Right cardiac atrium (tissue), 5 donors: Measurements from ENCODE around the gene ZFR2. TPM values are rescaled to one million over a fixed set of nuclear protein-coding genes. Genes with fewer than 3 reads are reported as not detected.

Experiments used
- ATAC-seq, 2 donors: fragments of 200-7000 bp; cut with Tn5 transposase; one replicate each; pipeline versions ENCODE4 v1.8.0 to v1.9.1; 2020; ENCODE audit warnings: moderate library complexity in 2 of 2, mild to moderate bottlenecking in 1 of 2
- DNase-seq, 3 donors: peaks; one replicate each; pipeline ENCODE4 v3.0.0-alpha.2; 2020
- H3K27ac ChIP-seq: one replicate; pipeline ENCODE4 v1.5.1; 2013; ENCODE audit warnings: mild to moderate bottlenecking, low read length, control low read depth, moderate library complexity
- H3K27me3 ChIP-seq: one replicate; pipeline ENCODE4 v1.6.1; 2013; ENCODE audit not compliant: control insufficient read depth, insufficient read depth
- H3K4me1 ChIP-seq: one replicate; pipeline ENCODE4 v1.6.1; 2013; ENCODE audit warnings: low read length; ENCODE audit not compliant: control insufficient read depth, insufficient read depth
- H3K4me3 ChIP-seq: one replicate; pipeline ENCODE4 v1.5.1; 2013; ENCODE audit warnings: low read length, control low read depth
- H3K9me3 ChIP-seq: one replicate; pipeline ENCODE4 v1.6.1; 2013; ENCODE audit warnings: low read length; ENCODE audit not compliant: control insufficient read depth
- WGBS: extraction: QIAGEN DNeasy Blood & Tissue Kit; methylation state at CpG from one replicate; pipeline ENCODE4 v1.1.7; 2013; 5-methylcytosine and 5-hydroxymethylcytosine counted together
- intact Hi-C, 4 donors: fragments of 100-400 bp; cut with DNase I; formaldehyde crosslinking; loops; one replicate each; pipeline versions ENCODE4 v1.11.0 to v1.14.0; 2022 to 2023
- polyA plus RNA-seq: library from polyadenylated mRNA; stranded (reverse); fragments of 200-250 nt; gene quantifications from one replicate; pipeline ENCODE4 v1.2.3, GENCODE V29; 2013
- total RNA-seq, 4 donors: library from RNA; stranded (reverse); fragmentation: NEBNext Ultra II Directional; extraction: Animal tissue kit (Norgen Biotek cat#: 25700); gene quantifications; one replicate each; pipeline ENCODE4 v1.2.1, GENCODE V29; 2021
- donor health status: healthy with polysubstance abuse.
- donor health status: DM: no; HTN: yes; CAD: no.
- donor health status: DM: no; HTN: no; CAD: no.
- donor health status: DM: no; HTN: yes; CAD: no; lungs with severe emphysema.
- donor health status: DM: yes; HTN: yes; CAD: no.

Gene ZFR2
- total and polyA plus RNA-seq, 5 donors = 0.36 to 0.86 (median 0.76) TPM

DNA sequence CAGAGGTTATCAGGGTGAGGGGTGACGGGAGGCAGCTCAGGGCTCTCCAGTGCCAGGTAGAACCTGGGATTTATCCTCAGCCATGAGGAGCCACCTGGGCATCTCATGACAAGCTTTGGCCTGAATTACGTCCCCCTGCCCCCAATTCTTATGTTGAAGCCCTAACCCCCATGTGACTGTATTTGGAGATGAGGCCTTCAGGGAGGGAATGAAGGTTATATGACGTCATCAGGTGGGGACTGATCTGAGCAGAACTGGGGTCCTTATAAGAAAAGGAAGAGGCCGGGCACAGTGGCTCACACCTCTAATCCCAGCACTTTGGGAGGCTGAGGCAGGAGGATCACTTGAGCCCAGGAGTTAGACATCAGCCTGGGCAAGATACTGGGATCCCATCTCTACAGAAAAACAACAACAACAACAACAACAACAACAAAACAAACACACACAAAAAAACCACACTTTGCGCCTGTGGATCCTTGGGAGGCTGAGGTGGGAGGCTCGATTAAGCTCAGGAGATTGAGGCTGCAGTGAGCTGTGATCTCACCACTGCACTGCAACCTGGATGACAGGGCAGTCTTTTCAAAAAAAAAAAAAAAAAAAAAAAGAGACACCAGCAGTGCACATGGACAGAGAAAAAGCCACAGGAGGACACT is 18.4 kb downstream of the ZFR2 start:
- Histone ChIP-seq H3K4me1 (no peaks in the 10 kb centered on the region), H3K27ac (no peak overlapping the region), H3K27me3 (no peaks in the 10 kb centered on the region), H3K9me3 (peaks cover 8% of the 10 kb centered on the region), H3K4me3 (no peak overlapping the region)
- ATAC-seq (no peak), DNase-seq (no peak)
- intact Hi-C loops = no loop called here
- 83% methylated on average over 6 of the region's 6 CpGs for WGBS

DNA sequence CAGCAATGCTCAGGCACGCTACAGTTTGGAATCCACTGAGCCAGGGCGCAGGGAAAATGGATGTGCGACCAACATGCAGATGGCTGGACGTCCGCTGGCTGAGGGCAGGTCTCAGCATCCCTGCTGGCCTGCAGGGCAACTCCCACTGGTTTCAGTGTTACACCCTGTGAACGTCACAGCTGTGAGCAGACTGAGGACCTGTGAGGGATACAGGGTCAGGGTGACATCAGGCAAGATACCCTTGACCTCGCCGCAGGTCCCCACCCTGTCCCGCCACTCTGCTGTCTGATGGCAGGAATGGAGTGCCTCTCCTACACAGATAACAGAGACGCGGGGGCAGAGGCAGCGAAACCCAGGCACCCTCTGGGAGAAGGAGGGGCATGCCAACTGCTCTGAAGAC is 19.1 kb downstream of the ZFR2 start:
- Histone ChIP-seq H3K4me3 (no peak overlapping the region), H3K9me3 (peaks cover 8% of the 10 kb centered on the region), H3K27ac (no peak overlapping the region), H3K4me1 (no peaks in the 10 kb centered on the region), H3K27me3 (no peaks in the 10 kb centered on the region)
- ATAC-seq (no peak), DNase-seq (no peak)
- WGBS = 64% methylated on average over 12 of the region's 12 CpGs
- intact Hi-C loops = no loop called here

DNA sequence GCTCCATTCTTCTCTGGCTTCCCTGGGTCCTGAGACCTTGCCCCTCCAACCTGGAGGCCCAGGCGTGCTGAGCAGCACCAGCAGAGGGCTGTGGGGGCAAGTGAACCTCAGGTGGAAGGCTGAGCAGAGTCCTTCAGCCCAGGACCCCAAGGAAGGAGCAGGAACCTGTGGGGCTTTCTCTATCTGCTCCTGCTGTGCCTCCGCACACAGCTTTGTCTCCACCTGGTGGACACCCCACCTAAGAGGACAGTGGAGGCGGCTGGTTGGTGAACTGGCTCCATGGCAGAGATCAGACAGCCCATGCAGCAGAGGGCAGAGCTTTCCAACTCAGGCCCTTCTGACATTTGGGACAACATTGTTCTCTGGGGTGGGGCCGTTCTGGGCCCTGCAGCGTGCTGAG is 19.7 kb downstream of the ZFR2 start:
- peaks cover 8% of the 10 kb centered on the region for H3K9me3 ChIP-seq
- 50% methylated on average over 5 of the region's 5 CpGs for WGBS
- ATAC-seq (no peak), DNase-seq (no peak)
- no peak overlapping the region for H3K27ac ChIP-seq
- no peak overlapping the region for H3K4me3 ChIP-seq
- no peaks in the 10 kb centered on the region for H3K4me1 ChIP-seq
- no peaks in the 10 kb centered on the region for H3K27me3 ChIP-seq
- intact Hi-C loops = no loop called here

DNA sequence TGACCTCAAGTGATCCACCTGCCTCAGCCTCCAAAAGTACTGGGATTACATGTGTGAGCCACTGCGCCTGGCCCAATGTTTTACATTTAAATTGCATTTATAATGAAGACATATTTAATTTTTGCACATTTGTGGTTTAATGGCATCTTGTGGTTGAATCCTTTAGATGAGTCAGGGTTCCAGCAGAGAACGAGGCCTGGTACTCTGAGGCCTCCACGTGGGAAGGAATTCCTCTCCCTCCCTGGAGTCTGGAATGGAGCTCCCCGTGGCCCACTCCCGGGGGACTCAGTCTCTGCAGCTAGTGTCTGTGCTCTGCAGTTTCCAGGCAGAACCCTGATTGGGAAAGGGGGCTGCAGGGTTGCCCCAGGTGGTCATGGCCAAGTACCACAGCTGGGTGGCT is 24.2 kb downstream of the ZFR2 start:
- intact Hi-C loops = no loop called here
- Histone ChIP-seq H3K27me3 (no peaks in the 10 kb centered on the region), H3K9me3 (peaks cover 3% of the 10 kb centered on the region), H3K4me3 (no peak overlapping the region), H3K27ac (no peak overlapping the region), H3K4me1 (no peaks in the 10 kb centered on the region)
- ATAC-seq = no peak
- 69% methylated on average over 5 of the region's 5 CpGs for WGBS
- DNase-seq = no peak

DNA sequence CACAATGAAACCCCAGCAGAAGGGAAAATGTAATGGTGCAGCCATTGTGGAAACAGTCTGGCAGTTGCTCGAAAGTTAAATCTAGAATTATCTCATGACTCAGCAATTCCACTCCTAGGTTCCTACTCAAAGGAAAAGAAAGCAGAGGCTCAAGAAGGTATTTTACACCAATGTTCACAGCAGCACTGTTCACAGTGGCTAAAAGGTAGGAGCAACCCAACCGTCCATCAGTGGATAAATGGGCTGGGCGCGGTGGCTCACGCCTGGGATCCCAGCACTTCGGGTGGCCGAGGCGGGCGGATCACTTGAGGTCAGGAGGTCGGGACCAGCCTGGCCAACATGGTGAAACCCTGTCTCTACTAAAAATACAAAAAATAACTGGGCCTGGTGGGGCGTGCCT is 25.9 kb downstream of the ZFR2 start:
- 84% methylated on average over 11 of the region's 11 CpGs for WGBS
- Histone ChIP-seq H3K4me1 (no peaks in the 10 kb centered on the region), H3K27me3 (no peaks in the 10 kb centered on the region), H3K9me3 (peaks cover 3% of the 10 kb centered on the region), H3K4me3 (no peak overlapping the region), H3K27ac (no peak overlapping the region)
- DNase-seq (peak in 1 of 3 donors; percentile 16), ATAC-seq (no peak)
- intact Hi-C loops = no loop called here

DNA sequence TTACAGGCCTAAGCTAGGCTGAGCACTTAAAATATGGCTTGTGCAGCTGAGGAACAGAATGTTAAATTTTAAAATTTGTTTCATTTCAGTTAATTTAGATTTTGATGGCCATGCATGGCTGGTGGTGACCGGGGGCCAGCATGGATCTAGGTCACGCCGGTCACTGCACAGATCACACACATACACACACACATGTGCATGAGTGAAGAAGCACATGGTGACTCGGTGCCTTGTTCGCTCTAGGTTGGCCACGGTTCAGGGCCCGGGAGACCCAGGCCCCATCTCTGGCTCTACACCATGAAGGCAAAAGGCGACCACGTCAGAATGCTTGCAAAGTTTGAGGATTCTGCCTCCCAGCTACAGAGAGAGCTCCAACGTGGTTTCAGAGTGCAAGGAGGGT is 28.0 kb downstream of the ZFR2 start:
- no peaks in the 10 kb centered on the region for H3K9me3 ChIP-seq
- WGBS = 86% methylated on average over 10 of the region's 10 CpGs
- H3K4me3 ChIP-seq = no peak overlapping the region
- DNase-seq (no peak), ATAC-seq (no peak)
- H3K27me3 ChIP-seq = no peaks in the 10 kb centered on the region
- H3K4me1 ChIP-seq = no peaks in the 10 kb centered on the region
- H3K27ac ChIP-seq = no peak overlapping the region
- intact Hi-C loops = no loop called here

DNA sequence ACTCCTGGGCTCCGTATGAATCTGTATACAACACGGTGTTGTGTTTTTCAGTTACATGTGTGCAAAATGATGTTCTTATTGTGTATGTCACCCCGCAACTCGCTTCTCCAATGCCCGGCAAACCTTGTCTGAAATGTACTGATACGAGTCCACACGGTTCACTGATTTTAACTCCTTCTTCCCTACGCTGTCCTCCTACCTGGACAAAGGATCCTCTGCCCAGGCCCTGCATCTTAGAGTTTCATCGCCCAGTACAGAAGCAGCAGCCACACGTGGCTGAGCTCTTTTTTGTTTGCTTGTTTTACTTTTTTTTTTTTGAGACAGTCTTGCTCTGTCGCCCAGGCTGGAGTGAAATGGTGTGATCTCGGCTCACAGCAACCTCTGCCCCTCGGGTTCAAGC is 28.9 kb downstream of the ZFR2 start:
- no peaks in the 10 kb centered on the region for H3K9me3 ChIP-seq
- no peak overlapping the region for H3K27ac ChIP-seq
- H3K4me1 ChIP-seq = no peaks in the 10 kb centered on the region
- H3K4me3 ChIP-seq = no peak overlapping the region
- ATAC-seq = no peak
- DNase-seq = no peak
- no peaks in the 10 kb centered on the region for H3K27me3 ChIP-seq
- WGBS = 70% methylated on average over 13 of the region's 13 CpGs
- intact Hi-C loops = no loop called here

DNA sequence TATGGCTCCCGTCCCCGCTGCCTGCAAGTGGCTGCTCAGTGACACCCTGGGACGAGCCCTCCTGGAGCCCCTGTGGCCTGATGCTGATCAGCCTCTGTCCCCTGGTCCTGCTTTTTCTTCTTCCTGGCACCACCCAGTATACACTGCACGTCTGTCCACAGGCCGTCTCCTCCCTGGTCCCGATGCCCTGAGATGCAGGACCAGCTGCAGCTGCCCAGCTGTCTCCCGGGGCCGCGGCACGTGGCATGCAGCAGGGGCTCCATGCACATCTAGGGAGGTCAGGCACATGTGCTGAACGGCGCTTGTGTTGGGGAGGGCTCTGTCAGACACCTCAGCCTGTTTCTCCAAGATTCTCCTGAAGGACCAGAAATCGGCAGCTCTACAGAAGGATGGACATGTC is 30.2 kb downstream of the ZFR2 start:
- DNase-seq (no peak), ATAC-seq (no peak)
- Histone ChIP-seq H3K27me3 (no peaks in the 10 kb centered on the region), H3K4me1 (no peaks in the 10 kb centered on the region), H3K9me3 (no peaks in the 10 kb centered on the region), H3K27ac (no peak overlapping the region), H3K4me3 (no peak overlapping the region)
- WGBS = 79% methylated on average over 13 of the region's 13 CpGs
- intact Hi-C loops = no loop called here

DNA sequence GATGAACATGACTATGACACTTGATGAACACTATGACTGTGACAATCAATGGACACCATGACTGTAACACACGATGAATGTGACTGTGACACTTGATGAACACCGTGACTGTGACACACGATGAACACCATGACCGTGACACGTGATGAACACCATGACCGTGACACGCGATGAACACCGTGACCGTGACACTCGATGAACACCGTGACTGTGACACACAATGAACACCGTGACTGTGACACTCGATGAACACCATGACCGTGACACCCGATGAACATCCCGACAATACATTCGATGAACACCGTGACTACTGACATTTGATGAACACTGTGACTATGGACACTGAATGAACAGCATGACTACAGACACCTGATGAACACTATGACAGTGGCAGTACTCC is 30.9 kb downstream of the ZFR2 start:
- H3K27ac ChIP-seq = no peak overlapping the region
- intact Hi-C loops = no loop called here
- WGBS = 97% methylated on average over 19 of the region's 19 CpGs
- no peaks in the 10 kb centered on the region for H3K27me3 ChIP-seq
- no peak overlapping the region for H3K4me3 ChIP-seq
- DNase-seq (no peak), ATAC-seq (no peak)
- H3K9me3 ChIP-seq = no peaks in the 10 kb centered on the region
- H3K4me1 ChIP-seq = no peaks in the 10 kb centered on the region

DNA sequence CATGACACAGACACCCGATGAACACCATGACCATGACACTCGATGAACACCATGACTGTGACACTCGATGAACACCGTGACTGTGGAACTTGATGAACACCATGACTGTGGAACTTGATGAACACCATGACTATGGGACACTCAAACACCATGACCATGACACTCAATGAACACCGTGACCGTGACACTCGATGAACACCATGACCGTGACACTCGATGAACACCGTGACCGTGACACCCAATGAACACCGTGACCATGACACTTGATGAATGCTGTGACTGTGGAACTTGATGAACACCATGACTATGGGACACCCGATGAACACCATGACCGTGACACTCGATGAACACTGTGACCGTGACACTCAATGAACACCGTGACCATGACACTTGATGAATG is 31.5 kb downstream of the ZFR2 start:
- Histone ChIP-seq H3K9me3 (no peaks in the 10 kb centered on the region), H3K4me1 (no peaks in the 10 kb centered on the region), H3K27ac (no peak overlapping the region), H3K4me3 (no peak overlapping the region), H3K27me3 (no peaks in the 10 kb centered on the region)
- intact Hi-C loops = no loop called here
- DNase-seq (no peak), ATAC-seq (no peak)
- 97% methylated on average over 17 of the region's 17 CpGs for WGBS

DNA sequence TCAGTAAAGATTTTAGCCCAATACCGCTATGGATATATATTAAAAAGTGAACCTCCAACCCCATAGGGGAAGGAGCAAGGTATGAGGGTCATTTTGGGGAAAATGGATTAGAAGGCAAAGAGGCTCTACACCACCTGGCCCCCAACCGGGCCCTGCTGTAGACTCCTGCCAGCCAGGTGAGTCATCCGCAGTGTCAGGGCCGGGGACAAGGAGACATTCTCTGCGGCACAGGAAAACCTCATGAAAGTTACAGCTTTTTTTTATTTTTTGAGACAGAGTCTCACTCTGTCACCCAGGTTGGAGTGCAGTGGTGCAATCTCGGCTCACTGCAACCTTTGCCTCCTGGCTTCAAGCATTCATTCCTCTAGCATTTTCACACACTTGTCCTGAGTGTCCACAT is 32.0 kb downstream of the ZFR2 start:
- Histone ChIP-seq H3K9me3 (no peaks in the 10 kb centered on the region), H3K27ac (no peak overlapping the region), H3K27me3 (no peaks in the 10 kb centered on the region), H3K4me1 (no peaks in the 10 kb centered on the region), H3K4me3 (no peak overlapping the region)
- ATAC-seq = no peak
- 93% methylated on average over 6 of the region's 6 CpGs for WGBS
- DNase-seq = no peak
- intact Hi-C loops = no loop called here

DNA sequence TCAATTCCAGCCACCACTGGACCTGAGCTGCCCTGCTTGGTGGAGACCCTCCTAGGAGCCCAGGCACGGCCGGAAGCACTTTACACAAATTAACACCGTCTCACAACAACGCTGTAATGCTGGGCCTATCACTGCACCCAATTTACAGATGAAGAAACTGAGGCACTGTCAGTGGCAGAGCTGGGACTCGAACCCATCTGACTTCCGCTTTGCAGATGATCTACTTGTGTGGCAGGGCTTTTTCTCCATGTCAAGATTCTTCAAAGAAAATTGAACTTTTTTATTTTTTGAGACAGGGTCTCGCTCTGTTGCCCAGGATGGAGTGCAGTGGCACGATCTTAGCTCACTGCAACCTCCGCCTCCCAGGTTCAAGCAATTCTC is 33.8 kb downstream of the ZFR2 start:
- ATAC-seq = no peak
- intact Hi-C loops = no loop called here

More for the DNA sequence above, 33.8 kb downstream of the ZFR2 start:
- DNase-seq = no peak
- H3K4me1 ChIP-seq = no peaks in the 10 kb centered on the region
- H3K4me3 ChIP-seq = no peak overlapping the region
- H3K27me3 ChIP-seq = no peaks in the 10 kb centered on the region
- no peak overlapping the region for H3K27ac ChIP-seq
- no peaks in the 10 kb centered on the region for H3K9me3 ChIP-seq
- WGBS = 88% methylated on average over 9 of the region's 9 CpGs
